ENCODE data around the gene SF3B4. TPM values are rescaled to one million over a fixed set of nuclear protein-coding genes. Genes with fewer than 3 reads are reported as not detected.

The SF3B4 gene
- total and polyA plus RNA-seq, 4 donors = 6.3 to 16.6 (median 12.5) TPM

Other genes with a start within 250 kb of the SF3B4 start
- gene FCGR1A, start 145.1 kb downstream of the SF3B4 start, total RNA-seq = 1 to 10 TPM; 3.5 to 4.5 TPM
- 1 to 10 TPM; 1.6 to 2.5 TPM for gene FCGR1A, start 145.1 kb downstream of the SF3B4 start, polyA plus RNA-seq
- 10 to 100 TPM; 10.2 to 10.8 TPM for gene BOLA1, start 28.2 kb downstream of the SF3B4 start, total RNA-seq
- 10 to 100 TPM; 12.3 to 22.1 TPM for gene BOLA1, start 28.2 kb downstream of the SF3B4 start, polyA plus RNA-seq
- gene SV2A, start 10.0 kb downstream of the SF3B4 start, total RNA-seq = under 1 TPM; 0.25 to 0.51 TPM
- under 1 TPM; 0.13 to 0.23 TPM for gene SV2A, start 10.0 kb downstream of the SF3B4 start, polyA plus RNA-seq
- 1 to 10 TPM; 1.6 to 1.9 TPM for gene MTMR11, start 9.1 kb upstream of the SF3B4 start, total RNA-seq
- 1 to 10 TPM; 1.5 to 2.1 TPM for gene MTMR11, start 9.1 kb upstream of the SF3B4 start, polyA plus RNA-seq
- 10 to 100 TPM in 1 of 2 donors, 1 to 10 TPM in 1; 8.6 to 19.2 TPM for gene OTUD7B, start 82.9 kb upstream of the SF3B4 start, total RNA-seq
- 1 to 10 TPM; 2.1 to 5.2 TPM for gene OTUD7B, start 82.9 kb upstream of the SF3B4 start, polyA plus RNA-seq
- gene VPS45, start 140.0 kb upstream of the SF3B4 start, total RNA-seq = 10 to 100 TPM; 12.1 to 24.2 TPM
- gene VPS45, start 140.0 kb upstream of the SF3B4 start, polyA plus RNA-seq = 10 to 100 TPM in 1 of 2 donors, 1 to 10 TPM in 1; 7.7 to 16.2 TPM
- 1 to 10 TPM; 5.8 to 8.8 TPM for gene PLEKHO1, start 222.1 kb upstream of the SF3B4 start, total RNA-seq
- 1 to 10 TPM; 3.5 to 6.3 TPM for gene PLEKHO1, start 222.1 kb upstream of the SF3B4 start, polyA plus RNA-seq

All from liver (tissue), 4 donors.